Cardiac septum (tissue), 1 donor: ENCODE results near the gene GPC5. TPM values are rescaled to one million over a fixed set of nuclear protein-coding genes. Genes with fewer than 3 reads are reported as not detected.
"Not testable (repeated sequence)": the region's sequence is repeated elsewhere in the genome, so short reads cannot be mapped to it uniquely, and the experiment has no call there.

Experiments
- DNase-seq: peaks from one replicate; pipeline ENCODE4 v3.0.0-alpha.2; 2020; ENCODE audit warnings: low spot score
- intact Hi-C: fragments of 100-400 bp; cut with DNase I; formaldehyde crosslinking; loops from one replicate; pipeline ENCODE4 v1.14.0; 2022
- total RNA-seq: library from RNA; stranded (reverse); fragmentation: NEBNext Ultra II Directional; extraction: Animal tissue kit (Norgen Biotek cat#: 25700); gene quantifications from one replicate; pipeline ENCODE4 v1.2.1, GENCODE V29; 2021
- donor health status: DM: no; HTN: no; CAD: no.

The GPC5 gene
- total RNA-seq, 1 donor from 2014 or later, result 0.86 TPM

- intact Hi-C loops, result no loop called here
- DNase-seq, result no peak
Observed at GRCh38 chr13:91426913-91427312, 28.5 kb downstream of the GPC5 start.

GRCh38 chr13:91438674-91439073 lies 40.3 kb downstream of the GPC5 start:
- intact Hi-C loops, DNase-seq: not testable (repeated sequence)

- no peak for DNase-seq
- intact Hi-C loops, result no loop called here
Observed at GRCh38 chr13:91450913-91451312, 52.5 kb downstream of the GPC5 start.

DNA sequence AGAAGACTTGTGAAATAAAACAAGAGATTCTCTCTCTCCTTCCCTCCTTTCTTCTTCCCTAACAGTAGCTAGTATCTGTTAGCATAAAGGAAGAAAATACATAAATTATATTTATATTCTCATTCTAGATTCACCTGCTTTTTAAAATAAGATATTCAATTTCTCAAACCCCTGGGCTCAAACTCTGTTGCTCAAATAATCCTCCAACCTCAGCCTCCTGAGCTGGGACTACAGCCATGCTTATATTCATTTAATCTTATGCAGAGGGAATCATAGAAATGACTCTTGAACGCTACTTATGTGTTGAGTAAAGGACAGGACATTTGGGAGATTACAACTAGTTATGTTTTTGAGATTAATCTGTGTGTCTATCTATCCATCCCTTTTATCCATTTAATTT lies 56.2 kb downstream of the GPC5 start:
- intact Hi-C loops, result no loop called here
- DNase-seq, result no peak

DNA sequence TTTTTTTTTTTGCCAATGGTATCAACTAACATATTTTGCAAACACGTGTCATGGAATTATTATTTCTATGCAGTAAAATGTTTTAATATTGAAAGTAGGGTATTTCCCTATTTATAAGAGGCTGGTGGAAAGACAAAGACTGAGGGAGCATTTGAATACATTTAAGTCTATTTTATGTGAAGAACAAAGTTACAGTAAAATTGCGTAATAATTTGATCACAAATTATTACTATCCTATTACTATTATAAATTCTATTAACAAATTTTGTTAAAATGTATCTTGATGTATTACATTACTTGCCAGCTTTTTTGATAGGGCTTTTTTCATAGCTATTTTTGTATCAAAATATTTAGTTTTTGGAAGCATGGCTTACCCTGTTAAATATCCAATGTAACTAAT lies 58.4 kb downstream of the GPC5 start:
- intact Hi-C loops, result no loop called here
- no peak for DNase-seq

GRCh38 chr13:91459485-91459884 lies 61.1 kb downstream of the GPC5 start:
- DNase-seq, result no peak
- intact Hi-C loops, result no loop called here

- intact Hi-C loops, result no loop called here
- DNase-seq, result no peak
Observed at GRCh38 chr13:91464336-91464735, 65.9 kb downstream of the GPC5 start.

- intact Hi-C loops, result no loop called here
- DNase-seq, result no peak
Observed at GRCh38 chr13:91467236-91467635, 68.8 kb downstream of the GPC5 start.

DNA sequence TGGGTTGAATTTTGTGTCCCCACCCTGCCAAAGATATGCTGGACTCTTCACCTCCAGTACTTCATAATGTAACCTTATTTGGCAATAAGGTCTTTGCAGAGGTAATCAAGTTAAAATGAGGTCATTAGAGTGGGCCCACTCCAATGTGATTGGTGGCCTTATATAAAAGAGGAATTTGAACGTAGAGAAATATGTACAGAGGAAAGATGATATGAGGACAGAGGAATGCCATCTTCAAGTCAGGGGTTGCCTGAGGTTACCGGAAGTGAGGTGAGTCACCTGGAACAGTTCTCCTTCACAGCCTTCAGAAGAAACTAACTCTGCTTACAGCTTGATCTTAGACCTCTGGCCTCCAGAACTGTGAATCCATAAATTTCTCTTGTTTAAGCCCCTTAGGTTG lies 69.9 kb downstream of the GPC5 start:
- intact Hi-C loops, result no loop called here
- DNase-seq, result no peak

DNA sequence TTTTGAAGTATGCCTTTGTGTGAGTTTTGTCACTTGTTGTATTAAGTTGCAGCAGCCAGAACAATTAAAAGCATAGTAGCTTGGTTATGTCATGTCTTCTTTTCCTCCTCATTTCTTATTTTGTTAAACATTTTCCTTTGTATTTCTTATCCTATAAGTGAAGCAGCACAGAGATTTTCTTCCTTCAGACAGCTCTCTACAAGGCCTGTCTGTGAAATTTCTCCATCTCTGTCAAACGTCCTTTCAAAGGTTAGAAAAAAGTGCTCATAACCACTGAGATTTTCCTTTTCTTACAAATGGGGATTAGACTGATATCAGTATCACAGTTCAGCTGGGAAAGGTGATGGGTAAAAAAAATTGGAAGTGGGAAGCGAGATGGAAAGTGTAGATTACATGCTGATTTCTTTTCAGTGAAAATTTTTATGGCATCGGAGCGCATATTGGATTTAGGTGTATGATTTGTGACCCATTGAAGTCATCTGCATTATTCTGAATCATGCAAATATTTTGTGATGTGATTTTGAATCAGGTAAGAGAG lies 71.7 kb downstream of the GPC5 start:
- no peak for DNase-seq
- intact Hi-C loops, result no loop called here

GRCh38 chr13:91470681-91471080 lies 72.3 kb downstream of the GPC5 start:
- DNase-seq, result no peak
- intact Hi-C loops, result no loop called here

DNA sequence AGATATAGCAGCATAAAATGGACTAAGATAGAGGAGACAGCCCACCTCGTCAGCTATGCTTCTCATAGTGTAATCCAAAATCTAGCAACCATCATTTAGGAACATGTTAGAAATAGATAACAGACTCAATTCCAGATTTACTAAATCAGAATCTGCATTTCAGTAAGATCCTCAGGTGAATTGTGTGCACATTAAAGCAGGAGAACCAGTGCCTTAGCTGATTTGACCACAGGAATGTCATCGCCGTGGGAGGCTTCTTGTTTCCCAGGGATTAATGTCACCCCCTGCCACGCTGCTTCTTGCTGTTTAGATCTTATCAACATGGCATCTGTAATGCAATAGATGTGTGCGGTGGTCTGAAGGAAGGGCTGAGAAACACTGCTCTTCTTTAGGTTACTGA lies 84.0 kb downstream of the GPC5 start:
- intact Hi-C loops, result no loop called here
- no peak for DNase-seq

DNA sequence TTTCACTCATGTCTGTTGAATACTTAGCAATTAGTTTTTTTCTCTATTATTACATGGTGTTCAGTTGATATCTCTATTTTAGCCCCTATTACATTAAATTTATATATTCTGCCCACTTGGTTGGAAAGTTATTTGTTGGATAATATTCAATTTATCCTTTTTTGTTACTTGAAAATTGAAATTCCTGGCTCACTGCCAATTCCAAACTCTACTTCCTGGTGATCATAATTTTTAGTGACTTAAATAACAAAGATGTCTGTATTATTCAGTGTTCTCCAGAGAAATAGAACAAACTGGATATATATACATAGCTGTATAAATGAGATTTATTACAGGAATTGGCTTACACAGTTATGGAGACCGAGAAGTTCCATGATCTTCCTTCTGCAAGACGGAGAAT lies 93.6 kb downstream of the GPC5 start:
- no peak for DNase-seq
- intact Hi-C loops, result no loop called here

GRCh38 chr13:91493442-91493841 lies 95.0 kb downstream of the GPC5 start:
- intact Hi-C loops, result no loop called here

DNA sequence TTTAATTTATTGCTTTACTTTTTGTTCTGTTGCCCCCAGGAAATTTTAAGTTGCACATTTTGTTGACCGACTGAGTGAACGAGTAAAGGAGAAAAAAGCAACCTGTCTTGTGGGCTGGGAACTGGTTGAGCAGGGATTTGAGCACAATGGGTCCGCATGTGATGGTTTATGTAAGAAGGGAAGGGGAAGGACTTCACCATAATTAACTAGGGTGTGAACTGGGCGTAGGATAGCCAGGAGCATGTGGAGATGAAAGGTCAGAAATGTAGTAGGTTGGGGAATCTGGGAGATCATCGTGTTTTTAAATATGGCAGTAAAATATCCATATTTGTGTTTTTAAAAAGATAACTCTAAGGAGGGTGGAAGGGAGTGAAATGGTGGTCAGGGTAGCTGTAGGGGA lies 99.9 kb downstream of the GPC5 start:
- DNase-seq, result no peak
- intact Hi-C loops, result no loop called here

More at GRCh38 chr13:91493442-91493841, 95.0 kb downstream of the GPC5 start:
- no peak for DNase-seq

GRCh38 chr13:91504216-91504615 lies 105.8 kb downstream of the GPC5 start:
- DNase-seq, result no peak
- intact Hi-C loops, result no loop called here

- intact Hi-C loops, result no loop called here
- no peak for DNase-seq
Observed at GRCh38 chr13:91506759-91507158, 108.3 kb downstream of the GPC5 start.

- no peak for DNase-seq
- intact Hi-C loops, result no loop called here
Observed at GRCh38 chr13:91510058-91510457, 111.6 kb downstream of the GPC5 start.

- intact Hi-C loops, result no loop called here
- no peak for DNase-seq
Observed at GRCh38 chr13:91513790-91514189, 115.4 kb downstream of the GPC5 start.

DNA sequence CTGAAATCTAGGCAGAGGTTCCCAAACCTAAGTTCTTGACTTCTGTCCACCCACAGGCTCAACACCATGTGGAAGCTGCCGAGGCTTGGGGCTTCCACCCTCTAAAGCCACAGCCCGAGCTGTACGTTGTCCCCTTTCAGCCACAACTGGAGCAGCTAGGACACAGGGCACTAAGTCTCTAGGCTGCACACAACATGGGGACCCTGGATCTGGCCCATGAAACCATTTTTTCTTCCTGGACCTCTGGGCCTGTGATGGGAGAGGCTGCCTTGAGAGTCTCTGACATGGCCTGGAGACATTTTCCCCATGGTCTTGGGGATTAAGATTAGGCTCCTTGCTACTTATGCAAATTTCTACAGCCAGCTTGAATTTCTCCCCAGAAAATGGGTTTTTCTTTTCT lies 118.4 kb downstream of the GPC5 start:
- DNase-seq, result no peak
- intact Hi-C loops, result no loop called here

DNA sequence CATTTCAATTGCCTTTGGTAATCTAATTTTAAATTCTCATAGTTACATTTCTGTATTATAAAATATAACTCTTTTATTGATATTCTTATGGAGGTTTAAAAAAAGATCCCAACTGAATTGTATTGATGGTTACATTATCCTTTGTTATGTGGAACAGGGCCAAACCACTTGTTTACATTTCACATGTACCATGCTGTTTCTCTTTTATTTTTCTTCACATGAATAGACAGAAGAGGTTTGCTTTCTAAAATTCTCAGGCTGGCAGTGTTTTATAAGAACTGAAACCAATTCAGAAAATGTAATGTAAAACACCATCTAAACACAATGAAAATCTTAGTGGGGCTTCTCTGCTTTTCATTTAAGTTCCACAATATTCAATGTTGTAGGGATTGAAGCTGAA lies 122.5 kb downstream of the GPC5 start:
- intact Hi-C loops, result no loop called here
- DNase-seq, result no peak

- intact Hi-C loops, result no loop called here
- no peak for DNase-seq
Observed at GRCh38 chr13:91523116-91523515, 124.7 kb downstream of the GPC5 start.
